ENCODE data around the gene SERPINA10.

GRCh38 chr14:94329857-94330256, 36.8 kb upstream of the SERPINA10 start:
- TF ChIP-seq BHLHE40 (IDR thresholded peaks at IDR 0.05; ENCODE audit: borderline replicate concordance in 1 of 2, low read depth in 2 of 2, low read length in 1 of 2), result no peak
- TF ChIP-seq POLR2A (IDR thresholded peaks at IDR 0.05; ENCODE audit: low read depth, low read length), result no peak
- no peak for TF ChIP-seq CTCF (IDR thresholded peaks at IDR 0.05 in 2 of 3, conservative IDR thresholded peaks at IDR 0.05 in 1 of 3; ENCODE audit: control insufficient read depth in 2 of 3, extremely low read depth in 1 of 3, insufficient read depth in 1 of 3, low read depth in 3 of 3, low read length in 3 of 3)
- TF ChIP-seq YY1 (IDR thresholded peaks at IDR 0.05; ENCODE audit: low read depth, low read length), result no peak
- TF ChIP-seq STAT3 (IDR thresholded peaks at IDR 0.05; ENCODE audit: low read depth, low read length), result no peak
- no peak for TF ChIP-seq HDAC2 (IDR thresholded peaks at IDR 0.05)
- no peak for TF ChIP-seq SMC3 (IDR thresholded peaks at IDR 0.05; ENCODE audit: borderline replicate concordance, low read length)
- TF ChIP-seq IRF3 (IDR thresholded peaks at IDR 0.05), result no peak
- no peak for TF ChIP-seq FOXK2 (IDR thresholded peaks at IDR 0.05)
- no peak for TF ChIP-seq SP1 (IDR thresholded peaks at IDR 0.05; ENCODE audit: low read depth, low read length)

Measured in GM12878 (cell line).